Measurements from ENCODE around the gene ATG4A.
A peak's percentile ranks its signal among the peaks of the same experiment; 100 is the strongest.

The ATG4A gene

DNA sequence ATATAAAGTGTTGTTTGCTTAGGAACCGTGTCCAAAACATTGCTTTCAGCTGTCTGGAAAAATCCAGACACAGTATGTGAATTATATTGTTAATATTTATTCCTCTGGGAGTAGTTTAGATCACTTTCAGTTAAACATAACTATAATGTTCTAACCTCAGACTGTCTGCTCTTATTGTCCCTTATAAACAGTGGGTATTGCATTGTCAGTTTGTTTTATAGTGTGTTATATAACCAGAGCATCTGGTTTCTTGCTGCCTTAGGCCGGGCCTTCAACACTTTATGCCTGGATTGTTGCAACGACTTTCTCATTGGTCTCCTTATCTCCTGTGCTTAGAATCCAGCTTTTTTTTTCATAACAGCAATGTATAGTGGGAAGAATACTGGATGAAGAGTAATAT is 26.4 kb downstream of the ATG4A start:
- in situ Hi-C loops (cut with MboI; ENCODE audit: low pct_unique_long_range_greater_than_20kb, low sequenced_read_pairs), result no loop called here

DNA sequence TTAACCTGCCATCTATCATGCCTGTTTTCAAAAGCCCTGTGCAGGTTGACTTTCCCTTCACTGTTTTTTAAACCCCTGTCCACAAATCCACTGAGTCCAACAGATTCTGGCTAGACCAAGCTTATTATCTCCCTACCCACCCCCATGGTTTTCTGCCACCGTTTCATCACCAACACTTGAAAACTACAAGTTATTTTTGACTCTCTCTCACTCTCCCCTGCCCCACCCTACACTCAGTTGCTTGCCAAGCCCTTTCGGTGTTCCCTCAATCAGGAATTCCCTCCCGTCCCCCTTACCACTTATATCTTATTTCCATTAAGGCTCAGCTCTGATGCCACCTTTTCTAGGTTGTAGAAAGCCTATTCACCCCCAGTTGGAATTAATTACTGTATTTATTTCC is 29.7 kb downstream of the ATG4A start:
- DNase-seq, result no peak
- in situ Hi-C loops (cut with MboI; ENCODE audit: low pct_unique_long_range_greater_than_20kb, low sequenced_read_pairs), result no loop called here

More for the DNA sequence above, 26.4 kb downstream of the ATG4A start:
- no peak for DNase-seq

DNA sequence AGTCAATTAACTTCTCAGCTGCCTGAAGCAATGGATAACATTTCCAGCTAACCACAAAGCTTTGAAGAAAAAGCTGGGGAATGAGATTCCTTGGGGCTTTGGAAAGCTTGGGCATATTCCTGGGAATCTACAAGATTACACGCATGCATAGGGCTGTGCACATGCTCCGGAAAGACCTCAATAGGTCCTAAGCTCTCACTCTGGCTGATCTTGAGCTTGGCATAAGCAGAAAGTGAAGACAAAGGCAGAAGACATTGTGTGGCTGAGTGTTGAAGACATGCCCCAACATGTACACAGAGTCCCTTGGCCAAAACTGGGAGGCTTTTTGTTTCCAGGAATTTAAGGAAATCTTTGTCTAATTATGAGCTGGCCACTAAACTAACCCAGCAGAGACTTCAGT is 31.2 kb downstream of the ATG4A start:
- in situ Hi-C loops (cut with MboI; ENCODE audit: low pct_unique_long_range_greater_than_20kb, low sequenced_read_pairs), result no loop called here
- peak; percentile 23 for DNase-seq

DNA sequence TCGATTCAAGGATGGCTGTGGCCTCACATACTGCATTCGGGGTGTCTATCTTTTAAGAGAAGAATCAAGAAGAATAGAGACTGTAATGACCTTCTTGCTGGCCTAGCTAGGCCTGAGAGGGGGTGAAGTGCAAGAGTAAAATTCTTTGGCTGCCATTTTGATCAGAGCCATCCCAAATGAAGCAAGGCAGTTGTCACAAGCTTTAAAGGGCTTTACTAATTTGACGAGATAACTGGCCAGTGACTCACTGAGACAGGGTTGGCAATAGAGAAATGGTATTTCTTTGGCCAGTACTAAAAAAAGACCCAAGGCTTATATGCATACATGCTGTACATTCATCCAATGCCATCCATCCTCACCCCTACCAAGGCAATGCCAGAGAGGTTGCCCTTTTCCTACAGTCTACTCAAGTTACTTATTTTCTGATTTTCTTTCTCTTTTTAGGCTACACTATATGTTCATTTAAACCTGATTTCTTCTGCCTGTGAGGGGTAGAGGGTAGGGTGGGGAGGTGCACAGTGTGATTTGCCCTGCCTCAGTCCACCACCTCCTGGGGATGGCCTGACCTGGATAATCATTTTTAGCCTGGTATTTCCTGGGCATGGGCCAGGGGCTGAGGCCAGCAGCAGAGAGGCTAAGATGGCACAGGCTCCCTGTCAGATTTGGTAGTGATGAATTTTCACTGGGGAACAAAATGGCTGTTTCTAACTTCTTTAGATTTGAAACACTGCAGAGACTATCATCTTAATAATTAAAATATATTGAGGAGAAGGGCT is 32.2 kb downstream of the ATG4A start:
- in situ Hi-C loops (cut with MboI; ENCODE audit: low pct_unique_long_range_greater_than_20kb, low sequenced_read_pairs), result no loop called here
- no peak for DNase-seq

DNA sequence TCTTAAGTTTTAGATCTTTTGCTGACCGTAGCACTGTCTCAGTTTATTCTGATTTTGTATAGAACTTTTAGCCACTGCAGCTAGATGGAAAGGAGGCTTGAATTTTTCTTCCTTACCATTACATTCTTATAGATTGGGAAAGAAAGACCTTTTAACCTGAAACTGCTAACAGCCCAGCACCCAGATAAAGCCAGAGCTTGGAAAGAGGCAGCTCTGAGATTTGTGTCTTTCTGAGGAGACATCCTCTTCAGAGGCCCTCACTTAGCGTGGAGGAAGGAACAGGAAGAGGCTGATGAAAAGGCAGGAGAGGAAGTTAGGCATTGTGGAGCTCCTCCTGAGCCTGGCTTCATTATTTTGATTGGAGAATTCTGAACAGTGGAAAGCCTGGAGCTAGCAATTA is 35.1 kb downstream of the ATG4A start:
- in situ Hi-C loops (cut with MboI; ENCODE audit: low pct_unique_long_range_greater_than_20kb, low sequenced_read_pairs), result no loop called here

DNA sequence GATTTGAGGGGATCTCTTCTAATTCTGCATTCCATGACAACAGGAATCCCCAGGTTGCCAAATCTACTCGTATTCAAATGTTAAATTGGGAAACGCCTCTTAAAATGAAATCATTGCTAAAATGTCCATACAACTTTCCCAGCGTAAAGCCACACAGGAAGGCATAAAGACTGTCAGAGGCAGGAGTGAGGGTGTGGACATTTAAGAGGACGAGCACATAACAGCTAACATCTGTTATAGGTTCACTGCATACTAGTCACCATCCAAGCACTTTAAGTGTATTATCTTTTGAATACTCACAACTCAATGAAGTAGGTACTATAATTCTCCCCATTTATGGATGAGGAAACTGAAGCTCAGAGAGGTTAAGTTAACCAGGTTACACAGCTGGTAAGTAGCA is 35.6 kb downstream of the ATG4A start:
- in situ Hi-C loops (cut with MboI; ENCODE audit: low pct_unique_long_range_greater_than_20kb, low sequenced_read_pairs), result no loop called here
- no peak for DNase-seq

More for the DNA sequence above, 35.1 kb downstream of the ATG4A start:
- DNase-seq, result peak; percentile 8

DNA sequence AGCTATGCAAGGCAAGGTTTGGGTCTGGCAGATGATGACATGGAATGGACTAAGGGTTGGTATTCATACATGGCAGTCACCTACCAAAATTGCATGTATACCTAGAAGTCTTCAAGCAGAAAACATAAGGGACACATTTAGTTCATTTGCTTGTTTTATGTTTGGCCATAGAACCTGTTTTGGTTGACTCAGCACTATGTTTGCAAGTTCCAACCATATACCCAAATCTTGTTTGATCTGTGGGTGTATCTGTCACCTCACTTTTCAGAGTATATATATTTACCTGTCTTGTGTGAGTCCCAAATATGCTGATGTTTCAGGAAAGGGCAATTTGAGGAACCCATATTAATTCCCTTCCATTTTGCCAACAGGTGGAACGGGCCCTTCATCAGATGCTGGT is 39.3 kb downstream of the ATG4A start:
- DNase-seq, result no peak
- in situ Hi-C loops (cut with MboI; ENCODE audit: low pct_unique_long_range_greater_than_20kb, low sequenced_read_pairs), result no loop called here

DNA sequence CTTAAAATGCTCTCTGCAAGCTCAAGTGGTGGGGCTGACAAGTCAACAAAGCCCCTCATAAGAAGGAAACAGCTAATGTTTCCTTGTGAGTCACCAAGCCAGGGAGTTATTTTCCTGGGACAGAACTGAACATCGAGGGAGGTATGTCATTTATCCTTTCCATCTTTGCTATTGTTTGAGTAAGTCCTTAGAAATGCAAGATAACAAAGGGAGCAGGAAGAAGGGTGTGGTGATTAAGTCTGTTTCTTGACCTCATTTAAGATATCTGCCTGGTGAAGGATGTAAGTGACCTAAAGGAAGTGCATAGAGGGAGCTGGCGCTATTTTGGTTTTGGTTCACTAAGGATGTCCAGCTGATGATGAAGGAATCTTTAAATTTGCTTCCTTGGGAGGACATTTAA is 39.9 kb downstream of the ATG4A start:
- in situ Hi-C loops (cut with MboI; ENCODE audit: low pct_unique_long_range_greater_than_20kb, low sequenced_read_pairs), result no loop called here
- DNase-seq, result no peak

DNA sequence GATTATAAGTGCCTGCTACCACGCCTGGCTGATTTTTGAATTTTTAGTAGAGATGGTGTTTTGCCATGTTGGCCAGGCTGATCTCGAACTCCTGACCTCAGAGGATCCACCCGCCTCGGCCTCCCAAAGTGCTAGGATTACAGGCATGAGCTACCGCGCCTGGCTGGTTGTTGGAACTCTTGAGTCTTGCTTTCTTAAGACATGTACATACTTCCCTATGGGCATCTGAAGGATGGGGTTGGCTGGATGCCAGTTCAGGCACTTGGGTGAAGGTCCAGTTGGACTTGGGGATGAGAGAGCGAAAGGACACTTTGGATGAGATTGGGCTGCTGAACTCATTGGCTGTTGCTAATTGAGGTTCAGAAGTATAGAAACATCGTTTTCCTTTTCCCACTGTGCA is 40.5 kb downstream of the ATG4A start:
- in situ Hi-C loops (cut with MboI; ENCODE audit: low pct_unique_long_range_greater_than_20kb, low sequenced_read_pairs), result no loop called here
- DNase-seq, result no peak

DNA sequence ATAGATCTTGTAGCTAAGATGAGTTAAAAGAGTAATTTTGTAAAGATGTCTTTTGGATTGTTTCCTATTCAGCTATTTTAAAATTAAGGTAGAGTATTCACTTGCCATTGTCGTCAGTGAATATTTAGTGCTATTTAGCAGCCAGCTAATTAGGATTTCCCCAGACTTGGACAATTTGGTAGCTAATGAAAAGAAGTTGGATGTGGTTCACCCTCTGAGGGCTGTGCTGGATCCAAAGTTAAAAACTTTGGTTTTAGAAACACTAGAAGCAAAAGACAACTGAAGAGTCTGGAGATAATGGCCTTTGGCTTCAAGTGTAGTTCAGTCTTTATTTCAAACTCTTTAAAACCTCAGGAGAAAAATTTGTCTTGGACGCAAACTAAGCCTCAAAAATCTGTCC is 41.3 kb downstream of the ATG4A start:
- in situ Hi-C loops (cut with MboI; ENCODE audit: low pct_unique_long_range_greater_than_20kb, low sequenced_read_pairs), result no loop called here
- DNase-seq, result no peak

DNA sequence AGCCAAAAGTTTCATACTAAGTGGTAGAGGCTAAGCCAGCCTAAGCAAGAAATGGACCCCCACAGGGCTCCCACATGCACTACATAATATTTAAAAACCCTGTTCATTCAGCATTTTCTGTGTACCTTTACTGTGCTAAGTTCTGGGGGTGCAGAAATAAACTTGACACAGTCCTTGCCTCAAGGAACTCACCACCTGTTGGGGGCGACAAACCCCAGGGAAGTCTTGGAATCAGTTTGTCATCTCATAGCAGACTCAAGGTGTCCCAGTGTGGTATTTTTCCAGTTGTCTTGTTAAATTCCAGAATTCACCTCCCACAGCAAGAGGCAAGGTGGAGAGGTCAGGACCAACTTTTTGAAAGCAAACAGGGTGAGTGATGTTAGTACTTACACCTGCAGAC is 43.1 kb downstream of the ATG4A start:
- in situ Hi-C loops (cut with MboI; ENCODE audit: low pct_unique_long_range_greater_than_20kb, low sequenced_read_pairs), result no loop called here
- no peak for DNase-seq

DNA sequence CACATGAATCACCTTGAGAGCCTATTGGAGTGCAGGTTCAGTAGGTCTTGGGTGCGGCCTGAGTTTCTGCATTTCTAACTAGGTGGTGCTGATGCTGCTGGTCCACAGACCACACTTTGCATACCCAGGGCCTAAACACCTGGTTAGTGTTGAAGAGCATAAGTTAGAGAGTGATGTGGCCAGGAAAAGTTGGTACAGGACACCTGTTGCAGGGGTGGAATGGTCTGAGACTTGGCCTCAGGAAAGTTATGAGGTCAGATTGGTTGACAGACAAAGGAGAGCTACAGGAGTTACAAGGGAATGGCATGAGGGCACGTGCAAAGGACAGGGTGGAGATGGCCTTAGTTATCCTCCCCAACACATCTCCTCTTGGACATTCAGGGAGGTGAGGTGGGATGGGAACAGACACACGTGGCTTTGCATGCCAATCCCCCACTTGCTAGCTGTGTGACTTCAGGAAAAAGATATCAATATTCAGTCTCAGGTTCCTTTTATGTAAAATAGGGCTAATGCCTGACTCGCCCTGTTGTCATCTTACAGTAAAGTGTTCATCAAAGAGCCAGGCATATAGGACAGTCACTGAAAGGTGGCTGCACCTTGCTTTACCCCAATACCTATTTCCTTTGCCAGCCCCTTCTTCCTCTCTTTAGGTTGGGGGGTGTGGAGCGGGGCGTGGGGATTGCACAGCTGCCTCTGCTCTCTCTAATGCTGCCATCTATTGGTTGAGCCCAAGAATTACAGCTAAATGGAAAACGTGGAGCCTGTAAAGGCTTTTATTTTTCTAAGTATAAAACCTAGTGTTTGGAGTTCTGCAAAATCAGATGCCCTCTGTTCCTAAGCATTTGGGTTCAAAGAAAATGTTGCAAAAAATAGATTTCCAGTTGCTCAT is 47.5 kb downstream of the ATG4A start:
- peak; percentile 51 for DNase-seq
- in situ Hi-C loops (cut with MboI; ENCODE audit: low pct_unique_long_range_greater_than_20kb, low sequenced_read_pairs), result no loop called here

DNA sequence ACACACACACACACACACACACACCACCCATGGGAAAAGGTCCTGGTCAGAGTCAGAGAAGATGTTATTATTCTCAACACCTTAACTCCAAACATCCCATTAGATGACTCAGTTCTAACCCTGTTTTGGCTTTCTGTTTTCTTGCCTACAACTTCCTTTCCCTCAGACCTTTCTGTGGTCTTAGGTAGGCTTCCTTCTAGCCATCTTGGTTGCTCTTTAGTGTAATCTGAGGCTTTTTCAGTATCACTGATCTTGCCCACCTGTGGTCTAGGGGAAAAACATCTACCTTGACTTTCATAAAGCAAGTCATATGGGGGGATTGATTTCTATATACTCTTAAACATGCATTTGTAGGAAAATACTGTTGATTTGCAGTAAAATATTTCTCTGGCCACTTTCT is 56.9 kb downstream of the ATG4A start:
- in situ Hi-C loops (cut with MboI; ENCODE audit: low pct_unique_long_range_greater_than_20kb, low sequenced_read_pairs), result no loop called here
- no peak for DNase-seq

DNA sequence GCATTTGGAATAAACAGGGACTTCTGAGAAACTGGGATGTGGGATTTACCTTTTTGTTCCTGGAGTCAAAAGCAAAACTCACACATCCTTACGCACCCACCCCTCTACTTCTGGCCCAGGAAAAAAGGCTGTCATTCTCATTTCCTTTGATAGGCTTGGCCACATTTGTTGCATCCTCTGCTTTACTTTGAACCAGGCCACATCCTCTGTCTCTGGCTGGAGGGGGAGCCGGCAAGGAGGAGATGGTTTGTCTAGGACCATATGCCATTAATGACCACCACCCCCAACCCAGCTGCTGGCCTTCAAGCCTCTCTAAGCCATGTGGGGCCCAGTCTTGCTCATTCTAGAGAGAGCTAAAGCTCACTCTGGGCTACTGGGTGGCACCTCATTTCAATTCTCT is 64.5 kb downstream of the ATG4A start:
- no peak for DNase-seq
- in situ Hi-C loops (cut with MboI; ENCODE audit: low pct_unique_long_range_greater_than_20kb, low sequenced_read_pairs), result no loop called here

DNA sequence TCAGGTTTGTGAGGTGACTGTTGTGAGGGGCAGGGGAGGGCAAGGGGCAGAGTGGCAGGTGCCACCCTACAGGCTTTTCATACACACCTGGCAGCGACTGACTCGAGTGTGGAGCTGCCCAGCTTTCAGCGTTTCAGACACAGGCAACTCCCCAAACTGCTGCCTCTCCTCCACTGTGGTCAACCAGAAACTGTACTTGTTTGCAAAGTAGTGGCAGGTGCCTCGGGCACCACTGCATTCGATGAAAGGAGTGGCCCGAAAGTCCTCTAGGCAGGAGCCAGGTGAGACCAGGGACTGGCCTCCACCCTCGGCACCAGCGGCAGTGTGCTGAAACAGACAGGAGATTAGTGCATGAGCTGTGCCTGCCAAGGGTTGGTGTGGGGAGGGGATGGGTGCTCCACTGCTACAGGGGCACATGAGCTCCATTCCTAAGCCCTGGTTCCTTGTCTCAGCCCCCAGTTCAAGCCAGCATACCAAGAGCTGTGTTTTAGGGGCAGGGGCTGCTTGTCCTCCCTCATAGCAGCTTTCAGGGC is 65.4 kb downstream of the ATG4A start:
- DNase-seq, result no peak
- in situ Hi-C loops (cut with MboI; ENCODE audit: low pct_unique_long_range_greater_than_20kb, low sequenced_read_pairs), result no loop called here

DNA sequence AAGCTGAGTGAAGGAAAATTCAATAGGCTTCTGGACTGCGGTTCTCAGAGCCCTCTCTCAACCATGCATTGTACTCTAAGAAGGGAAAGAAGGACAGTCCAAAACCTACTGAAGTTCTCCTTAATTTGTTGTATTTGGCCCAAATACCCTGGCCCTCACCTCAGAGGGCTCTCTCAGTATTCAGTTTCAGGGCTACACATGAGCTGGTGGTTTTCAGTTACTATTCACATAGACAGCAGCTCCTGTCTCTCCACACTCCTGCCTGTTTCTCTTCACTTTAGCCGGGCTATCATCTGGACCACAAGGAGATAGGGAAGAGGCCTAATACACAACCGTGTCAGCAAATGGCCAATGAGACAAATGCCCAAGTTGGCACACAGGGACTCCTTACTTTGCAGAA is 66.0 kb downstream of the ATG4A start:
- no peak for DNase-seq
- in situ Hi-C loops (cut with MboI; ENCODE audit: low pct_unique_long_range_greater_than_20kb, low sequenced_read_pairs), result no loop called here

DNA sequence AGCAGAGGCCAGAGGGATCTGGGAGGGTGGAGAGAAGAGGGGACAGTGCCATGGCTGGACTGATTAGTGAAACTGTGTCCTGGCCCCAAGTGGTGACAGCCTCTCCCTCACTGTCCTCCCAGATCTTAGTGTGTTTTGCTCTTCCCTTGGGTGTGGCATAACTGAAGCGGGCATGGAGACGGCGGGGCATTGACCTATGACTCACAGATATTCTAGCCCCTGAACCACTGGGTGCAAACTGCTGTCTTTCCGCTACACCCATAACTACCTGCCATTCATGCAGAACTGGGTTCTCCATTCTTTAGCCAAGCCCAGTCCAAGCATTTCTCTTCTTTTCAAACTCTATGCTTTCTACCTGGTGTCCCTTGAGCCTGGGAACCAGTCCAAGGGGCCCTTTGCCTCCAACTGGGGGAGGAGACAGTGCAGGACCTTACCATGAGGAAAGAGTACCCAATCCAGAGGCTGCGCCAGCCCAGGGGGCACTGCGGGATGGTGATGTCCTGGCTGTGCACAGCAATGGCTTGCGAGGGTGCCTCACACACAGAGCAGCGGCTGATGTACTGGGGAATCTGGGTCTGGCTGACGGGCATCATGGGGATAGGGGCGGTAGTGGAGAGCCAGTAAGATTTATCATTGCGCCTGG is 67.6 kb downstream of the ATG4A start:
- in situ Hi-C loops (cut with MboI; ENCODE audit: low pct_unique_long_range_greater_than_20kb, low sequenced_read_pairs), result no loop called here

DNA sequence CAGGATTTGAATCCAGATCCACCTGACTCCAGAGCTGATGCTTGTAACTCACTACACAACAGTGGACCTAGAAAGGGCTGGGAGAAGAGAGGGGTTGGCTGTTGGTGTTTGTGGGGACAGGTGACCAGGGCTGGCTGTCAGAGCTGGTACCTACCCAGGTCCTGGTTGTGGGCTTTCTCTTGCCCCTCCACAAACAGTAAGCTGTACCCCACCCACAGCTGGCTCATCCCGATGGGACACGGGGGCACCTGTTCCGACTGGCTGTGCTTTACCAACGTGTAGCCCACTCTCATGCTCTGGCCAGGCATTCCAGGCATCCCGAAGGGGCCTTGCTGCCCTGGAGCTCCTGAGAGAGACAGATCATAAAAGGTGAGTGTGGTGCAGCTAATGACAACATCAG is 68.7 kb downstream of the ATG4A start:
- in situ Hi-C loops (cut with MboI; ENCODE audit: low pct_unique_long_range_greater_than_20kb, low sequenced_read_pairs), result no loop called here
- no peak for DNase-seq

More for the DNA sequence above, 67.6 kb downstream of the ATG4A start:
- no peak for DNase-seq

DNA sequence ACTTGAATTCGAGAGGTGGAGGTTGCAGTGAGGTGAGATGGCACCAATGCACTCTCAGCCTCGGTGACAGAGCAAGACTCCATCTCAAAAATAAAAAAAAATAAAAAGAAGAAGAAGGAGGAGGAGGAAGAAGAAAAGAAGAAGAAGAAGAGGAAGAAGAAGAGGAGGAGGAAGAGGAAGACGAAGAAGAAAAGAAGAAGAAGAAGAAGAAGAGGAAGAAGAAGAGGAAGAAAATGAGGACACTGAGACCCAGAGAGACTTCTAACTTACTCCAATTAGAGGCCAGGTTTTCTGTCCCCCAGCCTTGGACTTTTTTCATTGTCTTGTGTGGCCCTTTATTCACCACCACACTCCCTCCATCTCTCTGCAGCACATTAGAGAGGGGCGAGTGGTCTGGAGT is 70.7 kb downstream of the ATG4A start:
- in situ Hi-C loops (cut with MboI; ENCODE audit: low pct_unique_long_range_greater_than_20kb, low sequenced_read_pairs), result no loop called here

More for the DNA sequence above, 70.7 kb downstream of the ATG4A start:
- DNase-seq, result no peak

All from KBM-7 (cell line).